Rectal smooth muscle tissue (tissue), 1 donor: ENCODE measurements around the gene SSX2IP.
"Not testable (repeated sequence)": the region's sequence is repeated elsewhere in the genome, so short reads cannot be mapped to it uniquely, and the experiment has no call there.

Experiments
- H3K27ac ChIP-seq: one replicate; pipeline ENCODE4 v1.7.0; 2013; ENCODE audit warnings: low read depth, low read length, inconsistent platforms
- H3K27me3 ChIP-seq: one replicate; pipeline ENCODE4 v1.7.0; 2013; ENCODE audit warnings: low read length; ENCODE audit not compliant: control insufficient read depth, insufficient read depth
- H3K36me3 ChIP-seq: one replicate; pipeline ENCODE4 v1.7.0; 2013; ENCODE audit warnings: low read length; ENCODE audit not compliant: control insufficient read depth, insufficient read depth
- H3K4me1 ChIP-seq: one replicate; pipeline ENCODE4 v1.7.0; 2013; ENCODE audit warnings: low read length; ENCODE audit not compliant: control insufficient read depth, insufficient read depth
- H3K4me3 ChIP-seq: one replicate; pipeline ENCODE4 v1.7.0; 2013; ENCODE audit warnings: low read length
- H3K9ac ChIP-seq: one replicate; pipeline ENCODE4 v1.7.0; 2013; ENCODE audit warnings: low read length

SSX2IP gene

DNA sequence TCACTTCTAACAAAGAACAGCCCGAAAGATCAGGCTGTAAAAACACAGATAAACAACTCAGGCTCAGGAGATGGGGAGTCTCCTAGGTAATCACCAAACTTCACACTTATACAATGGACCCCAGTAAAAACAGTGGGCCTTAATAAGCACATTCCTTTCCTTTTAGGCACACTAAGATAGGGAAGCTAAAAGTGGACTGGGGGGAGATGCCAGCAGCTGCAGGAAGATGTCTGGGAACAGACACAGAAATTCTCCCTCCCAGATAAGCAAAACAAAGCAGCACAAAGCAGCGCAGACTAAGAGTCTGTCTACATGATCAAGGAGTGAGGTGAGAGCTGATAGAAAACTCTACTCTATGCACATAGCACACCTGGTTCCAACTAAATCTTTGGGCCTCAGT, 87.0 kb downstream of the SSX2IP start:
- Histone ChIP-seq H3K4me3 (peak overlapping the region; percentile 42), H3K36me3 (no peaks in the 10 kb centered on the region), H3K27ac (peak overlapping the region; percentile 81), H3K27me3 (no peaks in the 10 kb centered on the region), H3K9ac (no peak overlapping the region), H3K4me1 (peaks cover 13% of the 10 kb centered on the region)

DNA sequence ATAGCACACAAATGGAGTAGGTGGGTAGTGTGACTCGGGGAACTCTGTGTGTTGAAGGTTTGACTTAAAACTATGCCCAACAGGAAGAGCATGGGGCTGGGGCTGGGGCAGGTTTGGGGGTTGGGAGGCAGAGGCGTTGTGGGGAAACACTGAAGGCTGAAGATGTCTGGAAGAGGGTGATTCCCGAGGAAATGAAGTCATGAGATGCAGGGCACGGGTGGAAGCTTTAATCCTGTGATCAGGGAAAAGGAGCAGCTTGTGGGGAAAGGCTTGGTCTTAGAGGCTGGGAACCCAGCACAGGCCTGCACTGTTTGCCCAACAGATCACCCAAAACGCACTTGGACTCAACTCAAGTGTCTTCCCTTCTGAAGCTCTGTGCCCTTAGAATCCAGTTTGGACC, 89.5 kb downstream of the SSX2IP start:
- Histone ChIP-seq H3K9ac (no peak overlapping the region), H3K27ac (no peak overlapping the region), H3K4me3 (no peak overlapping the region), H3K36me3 (no peaks in the 10 kb centered on the region), H3K4me1 (peaks cover 16% of the 10 kb centered on the region), H3K27me3 (no peaks in the 10 kb centered on the region)

DNA sequence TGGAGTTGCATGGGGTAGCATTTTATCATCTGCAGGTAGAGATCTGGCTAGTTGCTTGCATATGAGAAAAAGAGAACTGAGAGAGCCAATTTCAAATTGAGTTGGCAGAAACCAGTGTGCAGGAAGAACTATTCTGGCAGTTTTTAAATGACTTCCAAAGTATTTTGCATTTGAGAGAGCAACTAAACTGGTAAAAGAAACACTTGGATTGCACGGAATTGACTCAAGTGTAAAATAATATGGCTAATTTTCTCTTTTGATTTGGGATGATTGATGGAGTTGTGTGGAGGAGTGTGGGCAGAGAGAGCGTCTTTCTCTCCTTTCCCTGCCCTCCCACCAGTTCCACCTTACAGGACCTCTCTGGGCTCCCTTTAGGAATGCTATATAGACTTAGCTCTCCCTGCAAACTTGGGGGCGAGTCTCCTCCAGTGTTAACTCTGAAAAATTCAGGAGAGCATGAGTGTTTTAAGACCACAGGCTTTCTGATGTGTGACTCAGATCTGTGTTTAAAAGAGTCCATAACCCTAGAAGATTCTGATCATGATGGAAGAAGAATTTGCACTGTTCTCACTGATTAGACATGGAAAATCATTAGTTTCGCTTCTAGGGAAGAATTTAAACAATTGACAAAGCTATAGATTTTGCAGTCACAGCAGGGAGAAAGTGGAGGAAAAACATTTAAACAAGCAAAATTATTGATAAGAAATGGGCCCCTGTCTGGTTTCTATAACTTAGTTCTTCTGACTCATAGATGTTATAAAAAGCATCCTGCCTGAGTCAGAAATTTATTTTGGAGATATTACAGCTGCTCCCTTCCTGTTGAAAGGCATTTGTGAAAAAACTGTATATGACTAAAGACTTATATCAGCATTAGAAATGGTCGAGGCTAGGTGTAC, 91.2 kb downstream of the SSX2IP start:
- Histone ChIP-seq H3K36me3 (no peaks in the 10 kb centered on the region), H3K27ac (peak overlapping the region; percentile 65), H3K4me1 (peaks cover 13% of the 10 kb centered on the region), H3K4me3 (no peak overlapping the region), H3K27me3 (no peaks in the 10 kb centered on the region), H3K9ac (no peak overlapping the region)

DNA sequence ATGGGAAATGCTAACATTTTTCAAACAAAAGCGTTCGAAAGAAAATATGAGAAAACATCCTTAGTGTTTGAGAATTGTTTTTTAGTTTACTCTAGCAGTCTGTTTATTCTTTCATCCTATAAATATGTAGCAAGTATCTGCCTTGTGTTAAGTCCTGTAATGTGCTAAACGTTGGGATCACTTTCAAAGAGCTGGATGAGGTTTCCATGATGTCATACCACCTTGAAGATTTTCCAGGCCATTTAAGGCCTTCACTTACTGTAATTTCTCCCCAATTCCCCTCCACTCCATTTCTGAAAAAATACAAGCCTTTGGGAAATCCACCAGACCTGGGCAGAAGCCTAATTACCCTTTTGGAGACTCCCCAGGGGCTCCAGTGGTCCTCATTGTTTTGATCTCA, 91.8 kb downstream of the SSX2IP start:
- H3K9ac ChIP-seq, result no peak overlapping the region

DNA sequence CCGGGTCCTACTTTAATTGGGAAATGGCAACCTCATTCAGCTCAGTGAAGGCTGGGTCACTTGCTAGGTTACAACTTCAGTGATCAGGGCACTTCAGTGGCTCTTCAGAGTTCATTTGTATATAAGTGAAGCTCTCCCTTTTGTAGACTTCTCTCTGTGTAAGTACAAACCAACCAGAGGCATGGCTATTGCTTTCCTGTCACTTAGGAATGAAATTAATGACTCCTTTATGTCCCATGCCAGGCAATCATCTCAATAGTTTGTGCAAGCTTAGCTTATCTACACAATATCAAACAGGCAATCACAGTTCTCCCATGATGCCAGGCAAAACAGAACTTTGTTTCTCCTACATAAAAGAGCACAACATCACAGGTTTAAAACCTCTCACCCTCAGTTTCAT, 93.2 kb downstream of the SSX2IP start:
- Histone ChIP-seq H3K27me3 (no peaks in the 10 kb centered on the region), H3K27ac (no peak overlapping the region), H3K4me3 (no peak overlapping the region), H3K4me1 (peaks cover 7% of the 10 kb centered on the region), H3K9ac (no peak overlapping the region), H3K36me3 (no peaks in the 10 kb centered on the region)

More for the DNA sequence above, 91.8 kb downstream of the SSX2IP start:
- H3K36me3 ChIP-seq, result no peaks in the 10 kb centered on the region
- peaks cover 10% of the 10 kb centered on the region for H3K4me1 ChIP-seq
- H3K4me3 ChIP-seq, result no peak overlapping the region
- H3K27me3 ChIP-seq, result no peaks in the 10 kb centered on the region
- peak overlapping the region; percentile 65 for H3K27ac ChIP-seq

DNA sequence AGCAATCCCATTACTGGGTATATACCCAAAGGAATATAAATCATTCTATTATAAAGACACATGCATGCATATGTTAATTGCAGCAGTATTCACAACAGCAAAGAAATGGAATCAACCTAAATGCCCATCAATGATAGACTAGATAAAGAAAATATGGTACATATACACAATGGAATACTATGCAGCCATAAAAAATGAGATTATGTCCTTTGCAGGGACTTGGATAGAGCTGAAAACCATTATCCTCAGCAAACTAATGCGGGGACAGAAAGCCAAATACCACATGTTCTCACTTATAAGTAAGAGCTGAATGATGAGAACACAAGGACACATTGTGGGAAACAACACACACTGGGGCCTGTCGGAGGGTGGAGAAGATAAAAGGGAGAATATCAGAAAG, 95.3 kb downstream of the SSX2IP start:
- H3K27ac ChIP-seq, H3K9ac ChIP-seq, H3K4me1 ChIP-seq, H3K4me3 ChIP-seq, H3K36me3 ChIP-seq, H3K27me3 ChIP-seq: not testable (repeated sequence)
